Progenitor cell of endocrine pancreas (in vitro differentiated cells): ENCODE data around the gene FRMD6. TPM values are rescaled to one million over a fixed set of nuclear protein-coding genes. Genes with fewer than 3 reads are reported as not detected.

ENCODE experiments used
- DNase-seq: peaks from one replicate; pipeline ENCODE4 v3.0.0; 2021; ENCODE audit warnings: low spot score; ENCODE audit not compliant: unreplicated experiment
- H3K27ac Mint-ChIP-seq: 2 replicates; pipeline ENCODE4 v1.8.0; 2021; ENCODE audit warnings: mild to moderate bottlenecking, moderate library complexity, mixed read lengths
- H3K27me3 Mint-ChIP-seq: 2 replicates; pipeline ENCODE4 v1.8.0; 2021; ENCODE audit warnings: mixed read lengths
- H3K36me3 Mint-ChIP-seq: 2 replicates; pipeline ENCODE4 v1.8.0; 2022; ENCODE audit warnings: mixed read lengths; ENCODE audit not compliant: insufficient read depth
- H3K4me1 Mint-ChIP-seq: 2 replicates; pipeline ENCODE4 v1.8.0; 2021; ENCODE audit warnings: low read depth, mixed read lengths
- H3K4me3 Mint-ChIP-seq: 2 replicates; pipeline ENCODE4 v1.8.0; 2021; ENCODE audit warnings: low read depth, mild to moderate bottlenecking, moderate library complexity, mixed read lengths
- H3K9me3 Mint-ChIP-seq: 2 replicates; pipeline ENCODE4 v1.8.0; 2021; ENCODE audit warnings: low read depth, mixed read lengths
- CTCF ChIP-seq: fragments of 200-600 bp; sonication (generic); IDR thresholded peaks from one replicate; pipeline ENCODE4 v1.5.0; 2021; ENCODE audit warnings: antibody characterized with exemption, mild to moderate bottlenecking; ENCODE audit not compliant: unreplicated experiment
- total RNA-seq: library from RNA; stranded (reverse); gene quantifications from 2 replicates; pipeline ENCODE4 v1.2.1, GENCODE V29; 2021

Gene FRMD6
- total RNA-seq, 1 donor from 2014 or later, result 40.7 TPM

GRCh38 chr14:51724650-51725049 lies 72.9 kb downstream of the FRMD6 start:
- Mint-ChIP-seq H3K9me3 (no peaks in the 10 kb centered on the region), H3K27me3 (no peaks in the 10 kb centered on the region), H3K4me1 (no peaks in the 10 kb centered on the region), H3K27ac (no peak overlapping the region), H3K36me3 (peaks cover 43% of the 10 kb centered on the region), H3K4me3 (no peak overlapping the region)
- DNase-seq, result no peak
- TF ChIP-seq CTCF, result no peak

GRCh38 chr14:51725061-51725460 lies 73.4 kb downstream of the FRMD6 start:
- no peak for DNase-seq
- Mint-ChIP-seq H3K27me3 (no peaks in the 10 kb centered on the region), H3K9me3 (no peaks in the 10 kb centered on the region), H3K36me3 (peaks cover 40% of the 10 kb centered on the region), H3K4me3 (no peak overlapping the region), H3K4me1 (no peaks in the 10 kb centered on the region), H3K27ac (no peak overlapping the region)
- TF ChIP-seq CTCF, result no peak

- H3K27ac Mint-ChIP-seq, result no peak overlapping the region
- no peaks in the 10 kb centered on the region for H3K27me3 Mint-ChIP-seq
- peaks cover 5% of the 10 kb centered on the region for H3K4me1 Mint-ChIP-seq
- DNase-seq, result no peak
- H3K9me3 Mint-ChIP-seq, result no peaks in the 10 kb centered on the region
- peaks cover 36% of the 10 kb centered on the region for H3K36me3 Mint-ChIP-seq
- H3K4me3 Mint-ChIP-seq, result no peak overlapping the region
- TF ChIP-seq CTCF, result no peak
These were observed 74.6 kb downstream of the FRMD6 start for GRCh38 chr14:51726166-51726899.

- Mint-ChIP-seq H3K27ac (no peak overlapping the region), H3K4me3 (no peak overlapping the region), H3K4me1 (peaks cover 5% of the 10 kb centered on the region), H3K36me3 (peaks cover 34% of the 10 kb centered on the region), H3K27me3 (no peaks in the 10 kb centered on the region), H3K9me3 (no peaks in the 10 kb centered on the region)
- TF ChIP-seq CTCF, result no peak
- DNase-seq, result no peak
These were observed 75.8 kb downstream of the FRMD6 start for GRCh38 chr14:51727526-51727925.

- H3K9me3 Mint-ChIP-seq, result peaks cover 3% of the 10 kb centered on the region
- no peak for DNase-seq
- no peaks in the 10 kb centered on the region for H3K27me3 Mint-ChIP-seq
- no peak overlapping the region for H3K4me3 Mint-ChIP-seq
- H3K36me3 Mint-ChIP-seq, result peaks cover 26% of the 10 kb centered on the region
- no peak for TF ChIP-seq CTCF
- H3K27ac Mint-ChIP-seq, result no peak overlapping the region
- H3K4me1 Mint-ChIP-seq, result peaks cover 5% of the 10 kb centered on the region
These were observed 78.4 kb downstream of the FRMD6 start for GRCh38 chr14:51730098-51730497.
